GM10847 (cell line): ENCODE measurements around the gene RNFT2.

Source experiments
- POLR2A ChIP-seq: IDR thresholded peaks from 2 replicates; pipeline ENCODE4 v1.6.1; 2011; ENCODE audit not compliant: insufficient read length; ENCODE audit errors: extremely low read depth

The RNFT2 gene

GRCh38 chr12:116727261-116727660 is 10.9 kb upstream of the RNFT2 start:
- TF ChIP-seq POLR2A = no peak

- TF ChIP-seq POLR2A = no peak
Measured at GRCh38 chr12:116727891-116728290, 10.2 kb upstream of the RNFT2 start.

- TF ChIP-seq POLR2A = no peak
Measured at GRCh38 chr12:116731801-116732200, 6.3 kb upstream of the RNFT2 start.

- TF ChIP-seq POLR2A = no peak
Measured at GRCh38 chr12:116734156-116734768, 3.9 kb upstream of the RNFT2 start.

GRCh38 chr12:116735084-116735483 is 3.0 kb upstream of the RNFT2 start:
- no peak for TF ChIP-seq POLR2A

- no peak for TF ChIP-seq POLR2A
Measured at GRCh38 chr12:116735951-116736599, 2.0 kb upstream of the RNFT2 start.

GRCh38 chr12:116736962-116737773 is 947 bp upstream of the RNFT2 start:
- TF ChIP-seq POLR2A = no peak

- TF ChIP-seq POLR2A = no peak
Measured at GRCh38 chr12:116739381-116739887, 1.3 kb downstream of the RNFT2 start.

GRCh38 chr12:116744766-116745165 is 6.7 kb downstream of the RNFT2 start:
- no peak for TF ChIP-seq POLR2A

GRCh38 chr12:116745554-116745953 is 7.4 kb downstream of the RNFT2 start:
- no peak for TF ChIP-seq POLR2A

GRCh38 chr12:116749884-116750283 is 11.8 kb downstream of the RNFT2 start:
- no peak for TF ChIP-seq POLR2A

- no peak for TF ChIP-seq POLR2A
Measured at GRCh38 chr12:116750298-116750697, 12.2 kb downstream of the RNFT2 start.

GRCh38 chr12:116759783-116760621 is 21.9 kb downstream of the RNFT2 start:
- no peak for TF ChIP-seq POLR2A

- no peak for TF ChIP-seq POLR2A
Measured at GRCh38 chr12:116760622-116761020, 22.5 kb downstream of the RNFT2 start.

- no peak for TF ChIP-seq POLR2A
Measured at GRCh38 chr12:116761499-116761898, 23.4 kb downstream of the RNFT2 start.

- TF ChIP-seq POLR2A = no peak
Measured at GRCh38 chr12:116765271-116765670, 27.2 kb downstream of the RNFT2 start.

- TF ChIP-seq POLR2A = no peak
Measured at GRCh38 chr12:116766285-116766684, 28.2 kb downstream of the RNFT2 start.
